Hindlimb muscle (tissue), 1 donor: ENCODE results near the gene PLXDC2. TPM values are rescaled to one million over a fixed set of nuclear protein-coding genes. Genes with fewer than 3 reads are reported as not detected.

Source experiments
- DNase-seq: peaks from one replicate; pipeline ENCODE4 v3.0.0-alpha.2; 2013
- polyA plus RNA-seq: library from polyadenylated mRNA; unstranded; fragments of 120-200 nt; gene quantifications from one replicate; pipeline ENCODE4 v1.2.1, GENCODE V29; 2013; ENCODE audit not compliant: insufficient read length

Gene PLXDC2
- polyA plus RNA-seq, 1 donor: 31.4 TPM

DNA sequence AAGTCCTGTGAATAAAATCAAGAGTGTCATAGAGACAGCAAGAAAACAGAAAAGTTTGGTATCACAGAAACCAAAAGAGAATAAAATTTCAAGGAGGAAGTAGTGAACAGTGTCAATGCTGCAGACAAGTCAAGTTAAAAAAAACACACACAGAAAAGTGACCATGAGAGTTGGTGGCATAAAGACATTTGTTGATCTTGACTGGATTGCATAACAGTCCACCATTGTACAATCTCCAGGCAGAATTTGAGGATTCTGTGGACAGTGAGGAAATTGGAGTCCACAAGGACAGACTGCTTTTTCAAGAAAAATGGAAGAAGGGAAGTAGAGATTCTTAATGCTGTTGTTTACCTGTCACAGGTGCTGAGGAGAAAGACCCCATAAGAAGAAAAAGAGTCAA lies 412.5 kb downstream of the PLXDC2 start:
- DNase-seq: no peak

DNA sequence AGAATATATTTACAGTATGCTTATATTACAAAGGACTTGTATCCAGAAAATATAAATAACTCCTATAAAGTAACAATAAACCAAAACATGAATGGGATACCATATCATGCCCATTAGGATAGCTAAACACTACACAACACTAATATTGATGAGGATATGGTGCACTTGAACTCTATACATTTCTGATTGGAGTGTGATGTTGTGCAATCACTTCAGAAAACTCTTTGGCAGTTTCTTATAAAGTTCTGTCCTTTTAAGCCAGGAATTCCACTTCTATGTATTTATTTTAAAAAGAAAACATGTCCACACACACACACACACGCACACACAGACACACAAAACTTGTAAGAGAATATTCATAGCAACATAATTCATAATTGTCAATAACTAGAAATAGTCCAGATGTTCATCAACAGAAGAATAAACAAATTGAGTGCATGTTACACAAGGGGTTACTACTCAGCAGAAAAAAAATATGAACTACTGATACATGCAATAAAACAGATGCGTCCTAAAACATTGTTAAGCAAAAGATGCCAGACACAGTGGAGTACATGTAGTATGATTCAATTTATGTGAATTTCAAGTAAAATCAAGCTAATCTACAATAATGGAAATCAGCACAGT lies 416.0 kb downstream of the PLXDC2 start:
- DNase-seq: no peak

DNA sequence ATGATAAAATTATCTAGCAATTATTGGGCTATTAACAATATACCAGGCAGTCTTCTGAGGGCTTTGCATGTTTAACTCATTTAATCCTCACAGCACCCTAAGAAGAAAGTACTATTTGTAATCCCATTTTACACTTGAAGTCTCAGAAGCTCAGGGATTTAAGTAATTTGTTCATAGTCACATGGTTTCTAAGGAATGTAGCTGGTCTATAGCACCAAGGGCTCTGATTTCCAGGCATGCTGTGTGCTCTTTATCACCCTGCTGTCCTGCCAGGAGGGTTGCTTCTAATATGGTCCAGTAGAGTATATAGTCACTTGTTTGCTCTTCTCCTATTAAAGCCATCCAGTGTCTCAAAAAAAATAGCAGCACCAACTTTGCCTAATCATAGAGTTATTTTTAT lies 417.2 kb downstream of the PLXDC2 start:
- DNase-seq: no peak

DNA sequence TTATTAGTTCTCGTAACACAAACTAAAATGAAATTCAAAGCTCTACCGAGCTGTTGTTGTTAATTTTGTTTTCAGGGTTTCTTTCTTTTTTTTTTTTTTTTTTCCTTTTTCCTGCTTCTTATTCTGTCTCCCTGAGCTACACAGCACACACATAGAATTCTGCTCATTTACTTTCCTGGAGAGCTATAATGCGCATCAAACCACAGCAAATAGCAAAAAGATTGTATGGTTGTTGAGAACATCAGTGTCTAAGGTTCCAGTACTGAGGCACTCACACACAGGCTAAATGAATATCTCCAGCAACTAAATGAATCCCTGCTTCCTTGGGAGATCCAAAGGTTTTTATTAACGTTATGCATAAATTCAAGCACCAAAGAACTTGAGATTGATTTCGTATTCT lies 418.3 kb downstream of the PLXDC2 start:
- no peak for DNase-seq

DNA sequence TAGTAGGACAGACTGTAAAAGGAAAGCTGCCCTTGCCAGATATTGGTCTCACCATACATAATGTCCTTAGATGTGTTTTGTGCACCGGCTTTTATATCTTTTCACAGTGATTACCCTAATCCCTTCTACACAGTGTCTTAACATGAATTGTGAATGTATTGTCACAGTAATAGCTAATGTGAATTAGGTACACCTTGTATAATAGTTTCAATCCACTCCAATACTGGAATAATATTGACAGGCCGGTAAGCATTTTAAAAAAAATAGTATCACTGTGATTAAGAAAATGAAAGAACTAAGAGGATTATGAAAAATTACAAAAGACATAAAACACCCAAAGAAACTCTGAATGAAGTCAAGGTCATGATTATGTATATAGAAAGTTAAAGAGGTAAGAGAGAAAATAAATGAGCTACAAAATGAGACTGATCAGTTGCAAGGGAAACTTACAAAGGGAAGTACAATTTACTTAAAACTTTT lies 420.9 kb downstream of the PLXDC2 start:
- no peak for DNase-seq

DNA sequence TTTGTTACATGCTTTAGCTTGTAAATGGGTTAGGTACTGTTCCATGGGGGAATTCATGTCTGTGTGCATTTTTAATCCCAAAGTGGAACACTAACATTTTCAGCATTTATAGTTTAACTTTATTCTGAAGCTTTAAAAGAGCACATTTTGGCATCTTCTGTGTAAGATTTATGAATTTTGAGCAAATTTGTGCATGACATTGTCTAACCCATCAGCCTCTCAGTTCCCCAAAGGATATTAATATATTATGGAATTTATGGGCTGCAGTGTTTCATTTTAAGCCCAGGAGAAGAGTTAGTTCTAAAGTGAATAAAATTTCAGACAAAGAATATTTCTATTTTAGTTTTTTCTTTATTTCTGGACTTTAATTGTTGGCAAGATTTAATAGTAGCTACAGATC lies 421.4 kb downstream of the PLXDC2 start:
- no peak for DNase-seq

DNA sequence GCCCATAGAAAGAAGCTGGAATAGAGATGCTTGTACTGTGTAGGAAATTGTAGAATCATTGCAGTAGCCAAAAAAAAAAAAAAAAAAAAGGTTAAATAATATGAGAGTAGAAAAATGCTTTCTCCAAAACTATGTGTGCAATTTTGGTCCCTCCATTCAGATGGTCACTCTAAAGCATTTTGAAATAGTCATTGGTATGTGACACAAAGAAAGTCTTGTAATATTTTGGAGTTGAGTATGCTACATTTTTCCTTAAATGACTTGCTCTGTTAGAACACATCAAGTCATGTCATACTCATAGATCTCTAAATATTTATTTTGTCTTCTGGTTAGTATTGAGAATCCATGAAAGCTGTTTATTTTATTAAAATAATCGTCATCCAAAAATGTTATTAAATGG lies 424.4 kb downstream of the PLXDC2 start:
- DNase-seq: no peak

DNA sequence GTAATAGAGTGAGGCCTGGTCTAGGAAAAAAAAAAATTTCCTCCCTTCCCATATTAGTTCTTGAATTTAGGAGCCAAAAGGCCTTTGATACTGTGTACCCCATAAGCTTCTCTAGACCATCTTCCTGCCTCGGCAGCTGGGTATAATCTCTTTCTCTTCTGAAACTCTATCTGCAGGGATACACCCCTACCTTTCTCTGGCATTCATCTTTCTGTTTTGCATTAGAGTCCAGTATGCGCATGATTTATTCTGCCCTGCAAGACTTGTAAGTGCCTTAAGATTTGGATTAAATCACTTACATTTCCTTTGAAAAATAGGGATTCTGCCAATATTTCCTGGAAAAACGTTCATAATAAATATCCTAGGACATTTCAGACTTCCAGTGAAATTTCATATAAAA lies 431.2 kb downstream of the PLXDC2 start:
- no peak for DNase-seq

DNA sequence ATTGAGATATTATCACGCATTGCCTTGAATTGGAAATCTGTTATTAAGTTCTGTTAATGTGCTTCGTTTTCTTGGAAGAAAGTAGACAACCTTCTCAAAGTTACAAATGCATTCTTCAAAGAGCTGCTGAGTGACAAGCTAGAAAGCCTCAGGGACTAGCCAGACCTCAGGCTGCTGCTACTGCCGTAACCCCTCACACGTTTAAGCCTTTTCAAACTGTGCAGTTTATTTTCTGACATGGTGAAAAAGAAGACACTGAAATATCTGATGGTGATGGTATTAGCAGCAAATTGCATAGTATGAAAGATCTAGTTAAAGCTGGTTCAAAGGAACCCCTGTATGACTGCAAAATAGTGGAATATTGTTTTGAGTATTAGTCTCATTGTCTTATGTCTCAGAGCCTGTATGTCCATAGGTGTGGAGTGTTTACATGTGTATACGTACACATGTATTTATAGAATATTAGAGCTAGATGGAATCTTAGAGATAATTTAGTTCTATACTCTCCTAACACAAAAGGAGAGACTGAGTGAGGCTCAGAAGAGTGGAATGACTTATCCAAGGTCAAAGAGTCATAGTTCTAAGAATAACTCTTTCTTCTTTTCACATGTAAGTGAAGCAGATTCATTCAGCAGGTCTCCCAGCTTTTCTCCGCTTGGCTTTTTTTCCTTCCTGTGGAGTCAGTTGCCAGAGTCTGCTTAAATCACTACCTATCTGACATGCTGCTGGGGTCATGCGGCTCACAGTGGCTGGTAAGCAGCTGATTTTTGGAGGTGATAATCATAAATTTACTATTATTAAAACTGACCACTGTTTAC lies 431.9 kb downstream of the PLXDC2 start:
- no peak for DNase-seq

DNA sequence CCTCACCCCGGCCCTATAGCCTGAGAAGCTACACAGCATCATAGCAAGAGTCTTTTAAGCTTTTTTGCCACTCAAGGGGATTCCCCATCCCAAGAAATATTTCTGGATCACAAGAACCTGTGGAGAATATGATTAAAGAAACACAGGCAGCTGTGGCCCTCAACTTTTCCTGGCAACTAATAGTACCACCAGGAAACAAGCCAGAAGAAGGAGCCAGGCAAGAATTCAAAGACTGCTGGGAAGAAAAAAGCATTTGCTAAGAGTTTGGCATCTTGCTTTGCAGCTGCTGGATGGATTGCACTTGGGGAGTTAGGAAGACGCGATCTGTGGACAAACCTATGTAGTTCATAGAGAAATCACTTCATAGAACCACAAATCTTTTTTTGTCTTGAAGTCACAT lies 437.8 kb downstream of the PLXDC2 start:
- DNase-seq: peak; percentile 81

DNA sequence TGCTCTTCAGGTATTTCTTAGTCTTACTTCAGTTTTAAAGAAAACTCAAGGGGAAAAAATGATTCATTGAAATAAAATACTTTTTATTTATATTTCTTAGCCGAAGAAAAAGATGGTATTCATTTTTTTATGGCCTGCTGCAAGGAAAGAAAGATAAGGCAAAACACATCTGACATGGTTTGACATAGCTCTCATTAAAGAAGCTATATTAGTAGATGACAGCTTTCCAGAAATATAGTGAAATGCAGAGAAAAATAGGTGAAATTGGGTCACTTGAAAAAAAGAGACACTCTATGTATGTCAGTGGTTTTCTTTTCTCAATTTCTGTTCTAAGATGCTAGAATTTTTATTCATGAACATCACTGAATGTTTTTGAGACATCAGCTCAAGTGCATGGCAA lies 438.3 kb downstream of the PLXDC2 start:
- no peak for DNase-seq

DNA sequence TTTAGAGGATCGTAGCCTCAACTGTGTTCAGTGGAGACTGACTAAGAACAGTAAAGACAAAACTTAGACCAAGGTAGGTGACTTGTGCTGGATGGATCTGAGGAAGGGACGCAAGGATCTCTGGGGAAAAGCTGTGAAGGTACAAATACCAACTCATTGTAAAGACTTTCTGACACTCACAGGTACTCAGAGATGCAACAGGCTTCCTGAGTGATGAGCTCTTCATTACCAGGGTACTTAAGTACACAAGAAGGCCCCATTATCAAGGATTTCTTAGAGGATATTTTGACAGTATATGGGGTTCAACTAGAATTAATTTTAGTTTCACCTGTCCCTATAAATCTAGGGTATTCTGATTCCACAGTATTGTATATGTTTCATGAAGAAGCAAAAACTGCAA lies 440.7 kb downstream of the PLXDC2 start:
- no peak for DNase-seq

DNA sequence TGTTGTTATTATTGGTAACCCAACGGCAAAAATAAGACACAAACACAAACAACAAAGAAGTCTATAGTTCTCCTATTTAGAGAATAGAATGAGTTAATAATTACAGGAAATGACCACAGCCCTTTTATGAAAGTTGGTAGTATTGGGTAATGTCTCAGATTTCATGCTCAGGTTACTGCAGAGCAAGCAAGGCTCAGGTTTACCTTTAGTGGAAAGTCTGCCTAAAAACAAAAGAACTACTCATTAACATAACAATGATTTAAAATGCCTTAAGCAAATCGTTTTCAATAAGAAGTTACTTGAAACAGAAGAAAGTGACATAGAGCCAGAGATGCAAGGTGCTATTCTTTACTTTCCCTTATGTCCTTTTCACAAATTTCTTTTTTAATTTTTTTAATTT lies 441.2 kb downstream of the PLXDC2 start:
- no peak for DNase-seq

DNA sequence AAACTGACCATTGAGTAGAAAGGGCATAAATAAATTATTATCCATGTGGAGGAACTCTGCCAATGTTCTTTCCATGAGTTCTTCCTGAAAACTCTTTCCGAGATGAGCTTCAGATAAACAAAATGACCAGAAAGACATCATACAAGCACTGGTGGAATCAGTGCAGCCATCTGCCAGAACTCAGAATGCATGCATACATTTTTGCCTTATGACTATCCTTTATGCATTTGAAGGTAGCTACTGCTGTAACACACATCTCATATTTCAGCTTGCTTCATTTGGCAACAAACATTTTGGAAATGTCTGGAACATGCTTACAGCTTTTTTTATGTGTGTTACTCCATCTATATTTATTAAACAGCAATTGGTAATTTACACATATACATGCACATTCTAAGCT lies 448.9 kb downstream of the PLXDC2 start:
- DNase-seq: no peak

DNA sequence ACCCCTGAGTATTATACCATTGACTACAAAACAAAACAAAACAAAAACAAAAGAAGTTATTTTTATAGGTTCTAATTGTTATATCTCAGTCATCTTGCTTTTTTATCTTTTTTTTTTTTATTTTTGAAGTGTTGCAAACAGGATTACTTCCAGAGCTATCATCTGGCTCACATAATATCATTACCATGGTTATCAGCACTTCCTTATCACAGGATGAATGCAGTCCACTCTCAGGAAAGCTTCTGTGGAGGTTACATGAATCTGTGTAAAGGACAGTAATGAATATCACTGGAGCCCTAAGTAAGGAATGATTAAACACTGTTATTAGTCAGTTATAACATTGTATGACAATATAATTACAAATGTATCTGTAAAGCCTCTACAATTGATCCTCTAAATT lies 451.5 kb downstream of the PLXDC2 start:
- DNase-seq: no peak

DNA sequence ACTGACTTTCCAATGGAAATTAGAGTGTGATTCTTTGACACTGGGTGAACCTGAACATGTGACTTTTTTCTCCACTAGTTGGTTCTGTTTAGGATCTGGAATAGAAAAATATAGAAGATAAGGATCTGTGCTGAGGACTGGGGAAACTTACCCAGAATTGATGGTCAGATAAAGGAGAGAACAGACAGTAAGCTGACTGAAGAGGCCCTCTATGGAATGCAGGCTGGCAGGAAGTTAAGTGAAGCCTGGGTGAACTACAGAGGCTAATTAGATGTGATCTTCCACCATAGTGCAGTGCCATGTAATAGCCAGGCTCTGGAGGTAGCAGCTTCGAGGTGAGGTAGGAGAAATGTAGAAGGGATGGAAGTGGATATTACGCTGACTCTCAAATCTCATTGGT lies 455.3 kb downstream of the PLXDC2 start:
- DNase-seq: no peak

DNA sequence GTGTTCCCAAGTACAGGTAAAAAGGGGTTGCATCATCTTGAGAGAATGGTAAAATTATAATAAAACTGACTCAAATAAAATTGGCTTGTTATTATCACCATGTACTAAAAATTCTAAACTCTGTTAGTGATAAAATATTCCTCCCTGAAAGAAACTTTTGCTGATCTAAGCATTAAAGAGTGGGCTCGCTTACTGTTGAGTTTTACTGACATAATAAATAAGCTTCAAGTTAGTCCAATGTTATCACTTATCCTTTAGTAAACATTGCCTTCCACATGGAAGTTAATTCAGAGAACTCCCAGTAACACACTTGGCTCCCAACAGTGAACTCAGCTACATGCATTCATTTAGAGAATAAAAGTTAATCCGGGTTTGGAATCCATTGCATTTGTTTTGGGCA lies 456.4 kb downstream of the PLXDC2 start:
- no peak for DNase-seq

DNA sequence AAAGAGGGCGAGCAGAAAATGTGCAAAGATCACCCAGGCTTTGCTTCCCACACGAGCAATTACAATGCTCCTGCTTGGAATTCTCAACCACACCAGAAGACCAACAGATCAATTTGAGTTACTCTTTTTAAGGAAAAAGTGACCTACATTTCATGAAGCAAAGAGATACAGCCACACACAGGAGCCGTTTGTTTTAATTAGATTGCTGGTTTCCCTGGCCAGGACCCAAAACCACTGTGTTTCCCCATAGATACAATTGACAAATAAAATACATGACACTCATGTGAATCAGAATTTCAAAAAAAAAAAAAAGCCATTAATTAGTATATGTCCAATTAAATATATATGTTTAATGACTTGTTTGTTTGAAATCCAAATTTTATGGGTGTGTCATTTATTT lies 458.3 kb downstream of the PLXDC2 start:
- DNase-seq: no peak

DNA sequence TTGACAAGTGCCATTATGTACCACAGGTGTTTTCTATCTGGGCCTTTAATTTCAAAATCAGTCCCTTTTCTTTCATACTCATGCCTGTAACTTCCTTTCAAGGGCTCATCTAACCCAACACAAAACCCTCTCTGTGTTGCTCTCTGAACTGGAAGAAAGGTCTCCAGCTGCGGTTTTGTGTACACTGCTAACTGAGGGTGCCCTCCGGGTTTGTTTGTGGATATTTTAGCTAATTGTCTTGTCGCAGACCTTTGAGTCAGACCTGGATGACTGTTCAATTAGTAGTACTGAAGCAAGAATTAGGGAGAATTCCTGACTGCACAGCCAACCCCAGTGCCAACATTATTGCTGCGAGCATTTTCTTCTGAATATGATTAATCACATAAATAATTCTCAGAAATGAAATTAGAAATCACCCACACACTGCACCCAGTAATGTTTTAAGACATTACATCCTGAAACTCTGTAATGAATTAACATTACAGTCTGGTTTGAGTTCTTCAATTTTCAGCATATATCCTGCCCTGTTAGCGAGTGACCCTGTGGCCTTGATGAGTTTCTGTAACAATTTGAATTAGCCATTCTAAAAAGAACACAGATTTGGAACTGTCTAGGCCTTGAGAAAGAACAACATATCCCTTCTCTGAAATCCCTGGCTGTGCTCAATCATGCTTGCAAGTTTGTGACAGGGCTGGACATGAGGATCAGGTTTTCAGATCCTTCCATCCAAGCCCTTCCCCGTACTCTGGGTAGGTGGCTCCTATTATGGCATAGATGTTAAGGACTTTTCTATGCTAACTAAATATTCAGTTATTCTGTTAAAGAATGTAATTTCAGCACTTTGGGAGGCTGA lies 460.1 kb downstream of the PLXDC2 start:
- DNase-seq: no peak

DNA sequence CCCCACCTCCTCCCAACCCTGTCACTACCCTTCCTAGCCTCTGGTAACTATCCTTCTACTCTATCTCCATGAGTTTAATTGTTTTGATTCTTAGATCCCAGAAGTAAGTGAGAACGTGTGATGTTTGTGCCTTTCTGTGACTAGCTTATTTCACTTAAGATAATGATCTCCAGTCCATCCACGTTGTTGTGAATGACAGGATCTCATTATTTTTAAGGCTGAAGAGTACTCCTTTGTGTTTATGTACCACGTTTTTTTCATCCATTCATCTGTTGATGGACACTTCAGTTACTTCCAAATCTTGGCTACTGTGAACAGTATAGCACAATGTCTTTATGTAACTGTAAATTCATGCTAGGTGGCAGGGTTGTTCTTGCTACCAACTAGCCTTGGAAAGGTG lies 461.6 kb downstream of the PLXDC2 start:
- DNase-seq: no peak

DNA sequence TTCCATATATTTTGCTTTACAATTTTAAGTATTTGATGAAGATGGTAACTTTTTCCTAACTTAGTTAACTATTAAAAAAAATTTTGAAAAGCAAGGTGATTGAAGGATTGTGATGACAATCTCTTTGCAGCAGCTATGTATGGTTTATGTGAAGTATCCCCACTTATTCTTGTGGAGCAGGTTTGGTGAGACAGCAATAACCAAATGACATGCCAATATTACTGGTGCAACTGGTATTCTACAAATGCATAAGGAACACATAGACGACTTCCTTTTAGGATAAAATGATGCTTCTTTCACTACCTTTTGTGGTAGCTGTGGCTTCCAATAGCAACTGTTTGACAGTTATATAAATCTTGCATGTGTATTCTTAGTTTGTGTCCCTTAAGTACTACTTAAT lies 465.3 kb downstream of the PLXDC2 start:
- DNase-seq: no peak

DNA sequence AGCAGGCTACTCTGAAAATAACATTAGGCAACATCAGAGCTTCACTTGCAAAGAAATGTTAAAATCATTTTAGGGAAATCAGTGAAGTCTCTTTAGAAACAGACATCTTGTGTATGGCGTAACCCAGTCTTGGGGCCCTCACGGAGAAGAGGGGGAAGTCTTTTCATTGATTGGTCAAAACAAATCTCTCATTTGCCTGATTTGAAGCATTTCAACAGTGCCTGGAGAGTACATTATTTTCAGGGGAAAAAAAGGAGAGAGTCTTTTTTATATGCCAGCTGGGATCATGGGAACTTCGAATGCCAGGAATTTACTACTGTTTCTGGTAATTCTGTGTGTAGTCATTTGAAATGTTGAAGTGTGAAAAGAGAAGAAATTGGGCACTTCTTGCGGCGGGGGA lies 471.4 kb downstream of the PLXDC2 start:
- DNase-seq: peak; percentile 43

DNA sequence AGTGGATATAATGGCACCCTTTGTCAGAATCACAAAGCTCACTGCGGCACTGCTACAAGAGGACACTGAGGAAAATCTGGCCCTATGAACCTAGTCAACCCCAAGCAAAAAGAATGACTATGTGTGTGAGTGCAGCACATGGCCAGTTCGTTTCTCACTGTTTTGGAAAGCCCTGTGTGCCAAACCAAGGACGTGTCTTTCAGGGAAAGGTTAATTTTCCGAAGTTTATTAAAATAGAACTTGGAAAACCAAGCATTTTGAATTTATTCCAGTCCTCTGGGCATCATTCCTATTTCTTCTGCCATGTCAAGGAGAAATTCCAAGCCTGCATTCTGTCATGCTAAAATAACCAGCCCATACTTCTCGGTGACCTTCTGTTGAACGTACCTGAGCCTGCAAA lies 471.8 kb downstream of the PLXDC2 start:
- DNase-seq: peak; percentile 47
